H1 (cell line): Measurements from ENCODE around the gene FYB2. TPM values are rescaled to one million over a fixed set of nuclear protein-coding genes. Genes with fewer than 3 reads are reported as not detected.

Source experiments
- CTCF ChIA-PET: fragments of 300-600 bp; sonication (Branson Sonifier 250); formaldehyde crosslinking; loops from one replicate; lab custom pipeline; 2021; ENCODE audit not compliant: partially characterized antibody; lab: Charles Lee
- POLR2A ChIA-PET: fragments of 300-600 bp; sonication (Branson Sonifier 250); formaldehyde crosslinking; loops from one replicate; lab custom pipeline; 2021; ENCODE audit warnings: inconsistent platforms; ENCODE audit not compliant: partially characterized antibody; lab: Charles Lee
- DNase-seq, 2 experiments: peaks; one replicate each; pipeline versions ENCODE4 v3.0.0 to v3.0.0-alpha.2; 2010 to 2022; ENCODE audit warnings: low spot score in 2 of 2, low read depth in 1 of 2, mixed read lengths in 1 of 2
- FAIRE-seq: peaks from 2 replicates; lab custom pipeline; 2011; peaks lifted over from hg19 to GRCh38; lab: Jason Lieb, UNC
- H2AFZ ChIP-seq: 2 replicates; pipeline ENCODE4 v1.8.1; 2012; ENCODE audit warnings: low read length, inconsistent platforms
- H2AK5ac ChIP-seq: 2 replicates; pipeline ENCODE4 v1.6.1; 2013; ENCODE audit warnings: low read depth, low read length
- H2BK120ac ChIP-seq: replicated peaks from 2 replicates; pipeline ENCODE3; 2013; ENCODE audit warnings: low read depth, low read length, inconsistent platforms
- H2BK12ac ChIP-seq: 2 replicates; pipeline ENCODE4 v1.6.1; 2013; ENCODE audit warnings: low read depth, low read length
- H2BK15ac ChIP-seq: 2 replicates; pipeline ENCODE4 v1.6.1; 2013; ENCODE audit warnings: low read length
- H2BK20ac ChIP-seq: 2 replicates; pipeline ENCODE4 v1.6.1; 2013; ENCODE audit warnings: low read length
- H2BK5ac ChIP-seq: 2 replicates; pipeline ENCODE4 v1.6.1; 2013; ENCODE audit warnings: low read depth, low read length
- H3K14ac ChIP-seq: 2 replicates; pipeline ENCODE4 v1.6.1; 2013; ENCODE audit warnings: inconsistent platforms; ENCODE audit not compliant: insufficient read length
- H3K18ac ChIP-seq: 2 replicates; pipeline ENCODE4 v1.6.1; 2013; ENCODE audit warnings: low read length; ENCODE audit errors: extremely low read depth
- H3K23ac ChIP-seq: 2 replicates; pipeline ENCODE4 v1.6.1; 2013; ENCODE audit warnings: inconsistent platforms; ENCODE audit not compliant: insufficient read length
- H3K23me2 ChIP-seq: 2 replicates; pipeline ENCODE4 v1.6.1; 2013; ENCODE audit warnings: low read depth, low read length
- H3K27ac ChIP-seq: 2 replicates; pipeline ENCODE4 v1.6.1; 2011; ENCODE audit warnings: low read depth, low read length, inconsistent platforms
- H3K27me3 ChIP-seq, 4 experiments: replicated peaks in 1 of 4; 1 replicate in 1 of 4; 2 replicates in 3 of 4; pipeline versions ENCODE4 v1.6.1 to v1.8.1; 2011 to 2013; ENCODE audit warnings: low read length in 3 of 4, mild to moderate bottlenecking in 3 of 4, inconsistent platforms in 2 of 4, mixed read lengths in 2 of 4, moderate library complexity in 1 of 4; ENCODE audit not compliant: control insufficient read depth in 3 of 4, insufficient read depth in 3 of 4; ENCODE audit errors: extremely low read depth in 1 of 4
- H3K36me3 ChIP-seq, 4 experiments: 2 replicates each; pipeline versions ENCODE4 v1.6.1 to v1.8.1; 2011 to 2013; ENCODE audit warnings: mild to moderate bottlenecking in 4 of 4, low read length in 3 of 4, moderate library complexity in 2 of 4, control low read depth in 1 of 4, inconsistent platforms in 1 of 4; ENCODE audit not compliant: insufficient read depth in 4 of 4, control insufficient read depth in 2 of 4
- H3K4ac ChIP-seq: replicated peaks from 2 replicates; pipeline ENCODE3; 2013; ENCODE audit warnings: low read length, low read depth, mixed read lengths, inconsistent platforms; ENCODE audit not compliant: insufficient read length
- H3K4me1 ChIP-seq, 4 experiments: replicated peaks in 1 of 4; 1 replicate in 1 of 4; 2 replicates in 3 of 4; pipeline versions ENCODE4 v1.6.1 to v1.8.1; 2011 to 2013; ENCODE audit warnings: low read length in 3 of 4, inconsistent platforms in 2 of 4, mixed read lengths in 1 of 4; ENCODE audit not compliant: insufficient read depth in 4 of 4, control insufficient read depth in 3 of 4
- H3K4me2 ChIP-seq, 2 experiments: 2 replicates each; pipeline versions ENCODE4 v1.6.1 to v1.8.1; 2011 to 2013; ENCODE audit warnings: low read depth in 2 of 2, low read length in 2 of 2, control low read depth in 1 of 2, inconsistent platforms in 1 of 2, mild to moderate bottlenecking in 1 of 2; ENCODE audit not compliant: insufficient read depth in 1 of 2
- H3K4me3 ChIP-seq, 4 experiments: fragments of 200-600, 300-600 bp in 1 of 4; sonication (generic), shearing (Covaris generic), sonication (Bioruptor Twin) in 1 of 4; 2 replicates each; pipeline versions ENCODE4 v1.5.1 to v1.8.1; 2011 to 2016; ENCODE audit warnings: low read length in 4 of 4, low read depth in 3 of 4, control low read depth in 2 of 4, inconsistent platforms in 2 of 4, mild to moderate bottlenecking in 2 of 4, mixed read lengths in 1 of 4, moderate library complexity in 1 of 4; ENCODE audit not compliant: insufficient read depth in 2 of 4; ENCODE audit errors: extremely low read depth in 1 of 4
- H3K56ac ChIP-seq: replicated peaks from 2 replicates; pipeline ENCODE3; 2013; ENCODE audit warnings: low read depth, mild to moderate bottlenecking, mixed read lengths, low read length, inconsistent platforms; ENCODE audit not compliant: insufficient read length
- H3K79me1 ChIP-seq: 2 replicates; pipeline ENCODE4 v1.6.1; 2013; ENCODE audit warnings: low read depth, low read length, control low read depth
- H3K79me2 ChIP-seq, 2 experiments: 2 replicates each; pipeline versions ENCODE4 v1.6.1 to v1.8.1; 2012 to 2013; ENCODE audit warnings: low read length in 2 of 2, mild to moderate bottlenecking in 2 of 2, inconsistent platforms in 1 of 2; ENCODE audit not compliant: insufficient read depth in 2 of 2, control insufficient read depth in 1 of 2
- H3K9ac ChIP-seq, 4 experiments: replicated peaks in 1 of 4; 1 replicate in 1 of 4; 2 replicates in 3 of 4; pipeline versions ENCODE4 v1.6.1 to v1.8.1; 2011 to 2013; ENCODE audit warnings: low read depth in 3 of 4, low read length in 3 of 4, control low read depth in 2 of 4, mild to moderate bottlenecking in 2 of 4, moderate library complexity in 2 of 4, inconsistent platforms in 1 of 4; ENCODE audit errors: extremely low read depth in 1 of 4
- H3K9me3 ChIP-seq, 2 experiments: 2 replicates each; pipeline versions ENCODE4 v1.6.1 to v1.8.1; 2012 to 2013; ENCODE audit warnings: mild to moderate bottlenecking in 2 of 2, moderate library complexity in 2 of 2, control low read depth in 1 of 2, inconsistent platforms in 1 of 2, low read depth in 1 of 2, low read length in 1 of 2, mixed read lengths in 1 of 2; ENCODE audit not compliant: insufficient read depth in 2 of 2
- H4K20me1 ChIP-seq, 2 experiments: replicated peaks in 1 of 2; 2 replicates each; pipeline versions ENCODE3 to v1.8.1; 2011 to 2013; ENCODE audit warnings: inconsistent platforms in 2 of 2, low read length in 2 of 2, mild to moderate bottlenecking in 1 of 2; ENCODE audit not compliant: insufficient read depth in 2 of 2, control insufficient read depth in 1 of 2
- H4K5ac ChIP-seq: 2 replicates; pipeline ENCODE4 v1.6.1; 2013; ENCODE audit warnings: low read length, low read depth, mixed read lengths, inconsistent platforms; ENCODE audit not compliant: insufficient read length
- H4K8ac ChIP-seq: 2 replicates; pipeline ENCODE4 v1.8.0; 2013; ENCODE audit warnings: mild to moderate bottlenecking, moderate library complexity, low read length, inconsistent platforms; ENCODE audit not compliant: insufficient read depth; ENCODE audit errors: extremely low read depth
- H4K91ac ChIP-seq: replicated peaks from 2 replicates; pipeline ENCODE3; 2013; ENCODE audit warnings: low read length, mixed read lengths, inconsistent platforms; ENCODE audit not compliant: insufficient read length
- CHD2 ChIP-seq: IDR thresholded peaks from 2 replicates; pipeline ENCODE4 v1.6.1; 2012; ENCODE audit warnings: low read length, improper control_type of control experiment
- FOSL1 ChIP-seq: IDR thresholded peaks from 2 replicates; pipeline ENCODE4 v1.6.1; 2011; ENCODE audit warnings: mild to moderate bottlenecking, low read depth, low read length, moderate library complexity; ENCODE audit not compliant: insufficient read depth
- KDM1A ChIP-seq: fragments of 200-600, 300-600 bp; sonication (generic); IDR thresholded peaks from 2 replicates; pipeline ENCODE4 v1.7.1; 2016; ENCODE audit warnings: mild to moderate bottlenecking, low read length, borderline replicate concordance
- KDM5A ChIP-seq: fragments of 200-600 bp; IDR thresholded peaks from 2 replicates; pipeline ENCODE4 v1.7.1; 2012; ENCODE audit warnings: mild to moderate bottlenecking, low read length, inconsistent platforms, mixed read lengths
- NRF1 ChIP-seq: IDR thresholded peaks from 2 replicates; pipeline ENCODE4 v1.6.1; 2011; ENCODE audit warnings: mild to moderate bottlenecking, low read depth, low read length, improper control_type of control experiment
- POLR2A ChIP-seq, 2 experiments: IDR thresholded peaks; 1 replicate in 1 of 2; 2 replicates in 1 of 2; pipeline ENCODE4 v1.6.1; 2011; ENCODE audit warnings: low read depth in 2 of 2, low read length in 2 of 2, mild to moderate bottlenecking in 2 of 2; ENCODE audit errors: control extremely low read depth in 1 of 2
- POU5F1 ChIP-seq: IDR thresholded peaks from 2 replicates; pipeline ENCODE4 v1.6.1; 2011; ENCODE audit warnings: low read depth, mild to moderate bottlenecking, low read length, moderate library complexity
- RAD21 ChIP-seq, 2 experiments: IDR thresholded peaks in 1 of 2; conservative IDR thresholded peaks in 1 of 2; 2 replicates each; pipeline ENCODE4 v1.6.1; 2011; ENCODE audit warnings: low read depth in 2 of 2, low read length in 2 of 2, improper control_type of control experiment in 1 of 2, inconsistent platforms in 1 of 2, mild to moderate bottlenecking in 1 of 2, moderate library complexity in 1 of 2
- SIN3A ChIP-seq, 2 experiments: IDR thresholded peaks in 1 of 2; conservative IDR thresholded peaks in 1 of 2; 2 replicates each; pipeline ENCODE4 v1.6.1; 2011 to 2012; ENCODE audit warnings: low read length in 2 of 2, improper control_type of control experiment in 1 of 2, low read depth in 1 of 2, mild to moderate bottlenecking in 1 of 2
- SP2 ChIP-seq: IDR thresholded peaks from 2 replicates; pipeline ENCODE4 v1.6.1; 2012; ENCODE audit warnings: mild to moderate bottlenecking, low read length, inconsistent platforms
- TBP ChIP-seq: IDR thresholded peaks from 2 replicates; pipeline ENCODE4 v1.6.1; 2011; ENCODE audit warnings: low read depth, low read length, improper control_type of control experiment
- TCF12 ChIP-seq: IDR thresholded peaks from 2 replicates; pipeline ENCODE4 v1.6.1; 2011; ENCODE audit warnings: low read depth, mild to moderate bottlenecking, low read length
- WGBS, 2 experiments: shearing (Covaris generic) in 1 of 2; methylation state at CpG; one replicate each; pipeline versions ENCODE4 v1.1.6 to v1.1.7; 2013 to 2015; ENCODE audit warnings: low lambda C conversion rate in 2 of 2, mixed read lengths in 2 of 2, inconsistent platforms in 1 of 2, low coverage in 1 of 2, missing lambda C conversion rate in 1 of 2; ENCODE audit not compliant: insufficient replicate concordance in 2 of 2, insufficient coverage in 1 of 2, insufficient read length in 1 of 2; ENCODE audit errors: extremely low coverage in 1 of 2, missing lambda C conversion rate in 1 of 2; 5-methylcytosine and 5-hydroxymethylcytosine counted together
- polyA plus RNA-seq, 7 experiments: library from polyadenylated mRNA; depleted of rRNA in 3 of 7; stranded (reverse) in 5 of 7; unstranded in 2 of 7; fragments of >200 nt in 5 of 7; fragments of 200-250 nt in 2 of 7; gene quantifications; 1 replicate in 5 of 7; 2 replicates in 1 of 7; 4 replicates in 1 of 7; pipeline versions ENCODE4 v1.2.1 to v1.2.3, GENCODE V29; 2011 to 2013; ENCODE audit warnings: missing spikeins in 2 of 7, mixed read lengths in 2 of 7
- total RNA-seq: library from RNA; stranded (reverse); fragmentation: NEBNext Ultra II Directional; extraction: Animal tissue kit (Norgen Biotek cat#: 25700); gene quantifications from 2 replicates; pipeline ENCODE4 v1.2.1, GENCODE V29; 2021
- TF ChIP-seq, protein P1 (sequence below), 3 experiments: IDR thresholded peaks; 1 replicate in 2 of 3; 2 replicates in 1 of 3; pipeline versions ENCODE4 v1.5.1 to v1.6.1; 2011; ENCODE audit warnings: low read length in 3 of 3, mild to moderate bottlenecking in 3 of 3, inconsistent platforms in 2 of 3, low read depth in 1 of 3, moderate library complexity in 1 of 3; ENCODE audit not compliant: insufficient read depth in 1 of 3; ENCODE audit errors: control extremely low read depth in 1 of 3

FYB2 gene
- total and polyA plus RNA-seq, 2 of the 8 experiments (the other 6 are each of a cell fraction or from before 2014, with no cell fraction given): 0.11 to 0.17 TPM

DNA sequence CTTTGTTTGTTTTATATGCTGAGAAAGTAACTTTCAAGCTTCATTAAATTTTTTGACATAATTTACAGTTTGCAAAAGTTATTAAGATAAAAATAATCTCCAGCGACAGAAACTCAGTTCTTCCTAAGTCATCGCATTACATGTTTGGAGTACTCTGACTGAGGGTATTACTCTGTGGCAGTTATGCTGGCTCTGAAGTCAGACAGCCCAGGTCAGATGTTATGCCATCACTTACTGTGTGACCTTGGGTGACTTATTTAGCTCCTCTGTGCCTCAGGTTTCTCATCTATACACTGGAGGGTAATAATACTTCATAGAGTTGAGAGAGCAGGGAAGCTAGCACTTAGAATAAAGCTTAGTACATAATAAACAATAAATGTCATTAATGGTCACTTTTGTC lies 147.7 kb downstream of the FYB2 start:
- Histone ChIP-seq H3K4ac (no peak overlapping the region), H3K27me3 (no peaks in the 10 kb centered on the region), H4K91ac (no peak overlapping the region), H3K14ac (no peak overlapping the region), H4K5ac (no peak overlapping the region), H3K79me2 (no peaks in the 10 kb centered on the region), H3K36me3 (no peaks in the 10 kb centered on the region), H3K23me2 (no peaks in the 10 kb centered on the region), H4K20me1 (no peaks in the 10 kb centered on the region), H3K9me3 (no peaks in the 10 kb centered on the region), H2AK5ac (no peak overlapping the region), H2BK20ac (no peak overlapping the region), H3K4me2 (no peak overlapping the region), H3K4me1 (no peaks in the 10 kb centered on the region), H2BK15ac (no peak overlapping the region), H2BK12ac (no peak overlapping the region), H3K9ac (no peak overlapping the region), H2BK120ac (no peak overlapping the region), H3K79me1 (no peaks in the 10 kb centered on the region), H2BK5ac (no peak overlapping the region), H2AFZ (no peak overlapping the region), H4K8ac (no peak overlapping the region), H3K27ac (no peak overlapping the region), H3K4me3 (no peak overlapping the region), H3K23ac (no peak overlapping the region), H3K56ac (no peak overlapping the region), H3K18ac (no peak overlapping the region)
- CTCF ChIA-PET: interaction anchor here (0.8 kb wide), 1 partner anchor 27 kb away, joined by 3 read pairs; no protein-coding TSS in a partner anchor
- POLR2A ChIA-PET: no interaction called here
- FAIRE-seq (no peak), DNase-seq (no peak)
- WGBS, 2 experiments: 97% methylated on average over 2 of the region's 2 CpGs; no CpG with 5 or more reads in 1 of the 2 experiments
- TF ChIP-seq KDM1A (no peak), NRF1 (no peak), SIN3A (conservative IDR thresholded peaks at IDR 0.05 in 1 of 2, IDR thresholded peaks at IDR 0.05 in 1 of 2; ENCODE audit: low read depth in 1 of 2, low read length in 2 of 2) (no peak), POU5F1 (no peak), CHD2 (no peak), SP2 (no peak), FOSL1 (no peak), KDM5A (no peak), TBP (no peak), RAD21 (IDR thresholded peaks at IDR 0.05 in 1 of 2, conservative IDR thresholded peaks at IDR 0.05 in 1 of 2; ENCODE audit: low read depth in 2 of 2, low read length in 2 of 2) (no peak), TCF12 (no peak), POLR2A (IDR thresholded peaks at IDR 0.05; ENCODE audit: control extremely low read depth in 1 of 2, low read depth in 2 of 2, low read length in 2 of 2) (no peak)
- TF ChIP-seq, protein P1, sequence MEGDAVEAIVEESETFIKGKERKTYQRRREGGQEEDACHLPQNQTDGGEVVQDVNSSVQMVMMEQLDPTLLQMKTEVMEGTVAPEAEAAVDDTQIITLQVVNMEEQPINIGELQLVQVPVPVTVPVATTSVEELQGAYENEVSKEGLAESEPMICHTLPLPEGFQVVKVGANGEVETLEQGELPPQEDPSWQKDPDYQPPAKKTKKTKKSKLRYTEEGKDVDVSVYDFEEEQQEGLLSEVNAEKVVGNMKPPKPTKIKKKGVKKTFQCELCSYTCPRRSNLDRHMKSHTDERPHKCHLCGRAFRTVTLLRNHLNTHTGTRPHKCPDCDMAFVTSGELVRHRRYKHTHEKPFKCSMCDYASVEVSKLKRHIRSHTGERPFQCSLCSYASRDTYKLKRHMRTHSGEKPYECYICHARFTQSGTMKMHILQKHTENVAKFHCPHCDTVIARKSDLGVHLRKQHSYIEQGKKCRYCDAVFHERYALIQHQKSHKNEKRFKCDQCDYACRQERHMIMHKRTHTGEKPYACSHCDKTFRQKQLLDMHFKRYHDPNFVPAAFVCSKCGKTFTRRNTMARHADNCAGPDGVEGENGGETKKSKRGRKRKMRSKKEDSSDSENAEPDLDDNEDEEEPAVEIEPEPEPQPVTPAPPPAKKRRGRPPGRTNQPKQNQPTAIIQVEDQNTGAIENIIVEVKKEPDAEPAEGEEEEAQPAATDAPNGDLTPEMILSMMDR (IDR thresholded peaks at IDR 0.05; ENCODE audit: control extremely low read depth in 1 of 3, insufficient read depth in 1 of 3, low read depth in 1 of 3, low read length in 3 of 3): no peak
